HG02610 (cell line): ENCODE data around the gene KRT80.

Source experiments
- ATAC-seq: cut with Tn5 transposase; IDR thresholded peaks from one replicate; pipeline ENCODE4 v1.9.1; 2021; ENCODE audit warnings: mild to moderate bottlenecking, moderate library complexity; ENCODE audit not compliant: unreplicated experiment

The KRT80 gene

DNA sequence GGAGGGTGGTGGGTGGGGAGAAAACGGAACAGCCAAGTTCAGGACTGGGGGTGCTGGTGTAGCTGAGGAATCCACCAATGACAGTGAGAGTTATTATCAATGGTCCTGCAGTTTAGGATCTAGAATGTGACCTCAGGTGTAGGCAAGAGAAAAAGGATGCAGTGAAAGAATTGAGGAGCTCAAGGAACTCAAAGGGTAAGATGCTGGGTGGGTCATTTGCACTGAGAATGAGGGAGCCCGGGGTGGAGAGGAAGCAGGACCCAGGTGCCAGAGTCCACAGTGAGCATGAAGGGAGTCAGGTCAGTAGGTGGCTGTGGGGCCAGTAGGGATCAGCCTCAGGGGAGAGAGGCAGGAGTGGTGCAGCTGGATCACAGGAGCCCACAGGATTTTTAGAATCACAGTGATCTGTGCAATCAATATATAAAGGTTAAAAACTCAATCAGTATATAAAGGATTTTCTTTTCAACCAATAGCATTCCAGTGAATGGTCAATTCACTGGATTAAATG, 38.1 kb upstream of the KRT80 start:
- ATAC-seq: no peak

DNA sequence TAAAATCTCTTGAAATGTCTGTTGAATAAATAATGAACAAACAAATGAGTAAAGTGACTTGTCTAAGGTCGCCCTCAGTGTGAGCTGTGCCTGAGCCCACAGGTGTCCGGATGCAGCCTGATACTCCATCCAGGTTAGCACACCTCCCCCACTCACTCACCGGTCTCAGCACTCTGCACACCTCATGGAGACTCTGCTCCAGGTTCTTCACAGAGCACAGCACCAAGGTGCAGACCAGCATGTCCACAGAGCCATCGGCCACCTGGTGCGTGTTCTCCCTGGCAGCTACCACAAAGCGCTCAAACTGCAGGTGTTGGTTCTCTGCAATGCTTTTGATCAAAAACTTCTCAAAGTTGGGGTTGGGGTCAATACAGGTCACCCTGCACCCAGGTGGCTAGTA, 37.1 kb upstream of the KRT80 start:
- ATAC-seq: no peak

GRCh38 chr12:52228366-52228765, 36.6 kb upstream of the KRT80 start:
- no peak for ATAC-seq

DNA sequence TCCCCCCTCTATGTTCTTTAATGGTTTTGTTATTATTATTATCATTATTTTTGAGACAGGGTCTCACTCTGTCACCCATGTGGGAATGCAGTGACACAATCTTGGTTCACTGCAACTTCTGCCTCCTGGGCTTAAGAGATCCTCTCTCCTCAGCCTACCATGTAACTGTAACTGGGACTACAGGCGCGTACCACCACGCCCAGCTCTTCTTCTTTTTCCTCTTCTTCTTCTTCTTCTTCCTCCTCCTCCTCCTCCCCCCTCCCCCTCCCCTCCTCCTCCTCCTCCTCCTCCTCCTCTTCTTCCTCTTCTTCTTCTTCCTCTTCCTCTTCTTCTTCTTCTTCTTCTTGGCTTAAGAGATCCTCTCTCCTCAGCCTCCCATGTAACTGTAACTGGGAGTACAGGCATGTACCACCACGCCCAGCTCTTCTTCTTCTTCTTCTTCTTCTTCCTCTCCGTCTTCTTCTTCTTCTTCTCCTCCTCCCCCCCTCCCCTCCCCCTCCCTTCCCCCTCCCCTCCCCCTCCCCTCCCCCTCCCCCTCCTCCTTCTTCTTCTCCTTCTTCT, 35.9 kb upstream of the KRT80 start:
- no peak for ATAC-seq

DNA sequence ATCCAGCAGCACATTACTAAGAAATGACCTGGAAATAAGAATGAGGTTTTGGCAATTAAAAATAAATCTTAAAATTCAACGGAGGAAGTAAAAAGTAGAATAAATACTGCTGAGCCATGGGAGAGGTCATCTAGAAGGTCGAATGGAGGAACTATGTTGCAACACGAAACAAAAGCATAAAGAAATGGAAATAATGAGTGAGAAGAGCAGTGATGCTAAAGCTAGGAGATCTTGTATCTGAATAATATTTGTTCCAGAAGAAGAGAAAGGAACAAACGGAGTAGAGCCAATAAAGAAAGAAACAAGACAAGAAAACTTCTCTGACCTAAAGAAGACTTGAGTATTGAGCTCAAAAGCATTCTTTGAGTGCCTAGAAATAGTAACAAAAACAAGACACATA, 34.6 kb upstream of the KRT80 start:
- no peak for ATAC-seq

DNA sequence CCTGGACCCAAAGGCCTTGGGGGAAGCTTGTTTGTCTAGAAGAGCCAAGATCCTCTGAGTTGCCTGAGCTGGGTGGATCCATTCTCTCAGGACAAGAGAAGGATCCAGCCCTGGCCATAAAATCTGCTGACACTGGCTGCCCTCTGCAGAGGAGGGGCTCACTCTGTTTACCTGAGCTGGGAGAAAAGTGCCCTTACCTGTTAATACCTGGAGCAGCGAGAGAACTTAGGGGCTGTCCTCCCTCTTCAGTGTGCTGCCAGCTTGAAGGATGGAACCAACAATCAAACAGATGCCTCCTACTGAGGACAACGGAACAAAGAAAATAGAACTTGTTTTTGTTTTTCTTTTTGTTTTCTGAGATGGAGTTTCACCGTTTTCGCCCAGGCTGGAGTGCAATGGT, 33.9 kb upstream of the KRT80 start:
- ATAC-seq: no peak

- no peak for ATAC-seq
Measured at GRCh38 chr12:52224151-52224550, 32.3 kb upstream of the KRT80 start.

- ATAC-seq: no peak
Measured at GRCh38 chr12:52223406-52224039, 31.7 kb upstream of the KRT80 start.

DNA sequence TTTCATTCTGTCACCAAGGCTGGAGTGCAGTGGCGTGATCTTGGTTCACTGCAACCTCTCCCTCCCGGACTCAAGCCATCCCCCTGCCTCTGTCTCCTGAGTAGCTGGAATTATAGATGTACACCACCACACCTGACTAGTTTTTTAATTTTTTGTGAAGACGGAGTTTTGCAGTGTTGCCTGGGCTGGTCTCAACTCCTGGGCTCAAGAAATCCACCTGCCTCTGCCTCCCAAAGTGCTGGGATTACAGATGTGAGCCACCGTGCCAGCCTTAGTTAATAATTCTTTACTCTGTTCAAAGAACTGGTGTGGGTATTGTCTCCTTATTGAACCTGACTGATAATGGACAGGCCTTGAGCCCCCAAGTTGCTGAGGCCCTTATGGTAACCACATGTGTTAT, 30.9 kb upstream of the KRT80 start:
- ATAC-seq: no peak

GRCh38 chr12:52221912-52222457, 30.2 kb upstream of the KRT80 start:
- no peak for ATAC-seq

- no peak for ATAC-seq
Measured at GRCh38 chr12:52221070-52221781, 29.4 kb upstream of the KRT80 start.

GRCh38 chr12:52220477-52220876, 28.7 kb upstream of the KRT80 start:
- no peak for ATAC-seq

DNA sequence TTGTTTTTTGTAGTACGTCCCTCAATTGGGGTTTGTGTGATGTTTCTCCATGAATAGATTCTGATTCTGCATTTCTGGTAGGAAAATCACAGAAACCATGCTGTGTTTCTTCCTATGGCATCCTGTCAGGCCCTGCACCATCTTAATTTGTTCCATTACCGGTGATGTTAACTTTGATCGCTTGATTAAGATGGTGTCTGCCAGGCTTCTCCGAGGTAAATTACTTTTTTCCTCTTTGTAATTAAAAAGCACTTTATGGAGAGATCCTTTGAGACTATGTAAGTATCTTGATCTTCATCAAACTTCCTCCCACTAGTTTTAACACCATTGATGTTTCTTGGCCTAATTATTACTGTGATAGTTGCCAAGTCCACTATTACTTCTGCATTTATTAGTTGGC, 26.2 kb upstream of the KRT80 start:
- ATAC-seq: no peak

- ATAC-seq: no peak
Measured at GRCh38 chr12:52217223-52217622, 25.4 kb upstream of the KRT80 start.

DNA sequence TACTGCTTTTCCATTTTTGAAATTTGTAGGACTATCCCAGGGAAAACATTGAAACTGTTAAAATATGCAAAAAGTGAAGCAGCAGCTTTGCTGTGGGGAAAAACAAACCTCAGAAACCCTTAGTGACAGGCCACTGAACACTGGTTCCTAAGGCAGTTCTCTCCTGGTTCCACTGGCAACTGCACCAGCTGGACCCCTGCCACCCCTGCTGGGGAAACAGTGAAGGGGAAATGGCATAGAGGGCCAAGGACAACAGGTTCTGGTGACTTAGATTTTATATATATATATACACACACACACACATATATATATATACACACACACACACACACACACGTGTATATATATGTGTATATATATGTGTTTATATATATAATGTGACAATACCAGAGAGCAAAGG, 25.0 kb upstream of the KRT80 start:
- ATAC-seq: no peak

DNA sequence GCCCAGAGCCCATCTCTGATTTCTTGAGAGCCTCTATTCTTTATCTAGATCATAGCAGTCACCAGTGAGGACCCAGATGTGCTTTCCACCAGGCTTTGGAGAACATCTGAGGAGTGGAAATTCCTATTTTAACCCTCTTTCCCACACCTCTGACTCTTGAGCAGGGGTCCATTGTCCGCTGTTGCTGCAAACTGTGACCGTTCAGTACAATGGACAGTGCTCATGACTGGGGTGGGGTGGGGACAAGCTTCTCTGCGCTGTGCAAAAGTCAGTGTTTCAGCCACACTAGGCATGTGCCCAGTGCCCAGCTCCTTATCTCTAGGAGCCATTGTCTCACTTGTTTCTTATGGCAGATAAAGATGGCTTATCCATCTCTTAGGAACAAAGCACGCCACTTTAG, 24.3 kb upstream of the KRT80 start:
- no peak for ATAC-seq

DNA sequence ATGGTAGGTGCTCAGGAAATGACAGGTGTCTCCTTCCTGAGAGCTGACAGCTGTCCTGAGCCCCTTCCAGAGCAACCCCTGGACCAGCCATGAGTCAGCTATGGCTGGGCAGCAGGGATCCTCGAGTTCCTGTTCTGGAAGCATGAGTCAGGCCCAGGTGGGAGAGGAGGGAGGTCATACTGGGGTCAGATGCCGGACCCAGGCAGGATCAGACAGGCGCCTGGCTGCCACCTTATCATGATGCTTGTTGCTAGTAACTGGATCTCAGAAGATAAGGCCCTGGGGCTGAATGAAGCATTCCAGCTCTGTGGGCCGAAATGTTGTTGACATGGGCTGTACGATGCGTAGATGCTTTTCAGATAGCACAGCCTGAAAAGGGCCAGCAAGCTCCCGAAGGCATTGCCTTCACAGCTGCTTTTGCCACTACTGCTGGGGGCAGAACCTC, 23.8 kb upstream of the KRT80 start:
- ATAC-seq: no peak

DNA sequence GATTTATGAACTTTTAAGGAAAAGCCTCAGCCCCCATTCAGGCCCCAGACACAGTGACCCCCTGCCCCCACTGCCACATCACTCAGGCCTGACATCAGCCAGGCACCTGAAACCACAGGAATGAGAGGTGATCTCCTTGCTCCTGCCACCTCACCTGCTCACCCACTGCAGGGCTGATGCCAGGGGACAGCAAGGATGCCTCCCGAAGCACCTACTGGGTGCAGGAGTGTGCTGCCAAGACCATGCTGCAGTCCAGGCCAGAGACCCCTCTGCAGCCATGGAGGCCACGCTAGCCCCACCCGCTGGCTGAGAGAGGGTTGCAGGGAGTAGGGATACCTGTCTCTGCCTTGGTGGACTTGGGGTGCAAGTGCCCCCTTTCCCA, 22.6 kb upstream of the KRT80 start:
- no peak for ATAC-seq

DNA sequence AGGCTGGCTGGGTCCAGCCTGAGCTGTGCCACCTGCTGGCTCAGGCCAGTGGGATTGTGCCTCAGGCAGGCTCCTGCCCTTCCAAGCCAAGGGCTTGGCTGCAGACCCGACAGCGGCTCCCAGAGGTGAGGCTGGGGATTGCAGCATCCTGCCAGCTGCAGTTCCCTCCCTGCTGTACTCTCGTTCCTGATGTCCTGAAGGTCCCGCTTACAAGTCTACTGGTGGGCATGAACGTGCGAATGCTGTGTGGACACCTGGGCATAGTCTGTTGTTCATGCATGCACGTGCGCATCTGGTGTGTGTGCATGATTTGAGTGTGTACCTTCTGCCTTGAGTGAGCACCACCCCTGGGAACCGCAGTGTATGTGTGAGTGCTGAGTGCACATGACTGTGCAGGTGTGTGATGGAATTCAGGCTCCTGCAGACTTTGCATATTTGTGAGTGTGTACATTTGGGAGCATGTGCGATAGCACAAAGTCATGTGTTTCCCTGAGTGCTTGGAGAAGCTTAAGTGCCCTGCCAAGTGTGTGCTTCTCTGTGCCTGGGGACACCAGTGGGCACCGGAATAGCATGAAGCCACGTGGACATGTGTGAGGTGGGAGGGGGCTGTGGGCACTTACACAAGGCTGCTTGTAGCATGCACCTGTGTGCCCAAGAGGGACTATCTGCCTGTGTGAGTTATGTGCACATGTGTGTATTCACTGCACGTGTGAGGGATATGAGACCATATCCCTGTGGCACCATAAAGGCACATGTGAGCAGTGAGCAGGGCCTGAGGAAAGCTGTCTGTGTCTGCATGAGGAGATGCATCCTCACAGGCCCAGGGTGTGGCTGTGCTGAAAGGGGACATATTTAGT, 22.0 kb upstream of the KRT80 start:
- no peak for ATAC-seq

- ATAC-seq: no peak
Measured at GRCh38 chr12:52212701-52213563, 21.1 kb upstream of the KRT80 start.
